ENCODE data around the gene ARL8A. TPM values are rescaled to one million over a fixed set of nuclear protein-coding genes. Genes with fewer than 3 reads are reported as not detected.

Gene ARL8A
- total and polyA plus RNA-seq, 5 donors from 2014 or later, result 6.6 to 84.1 (median 7.9) TPM

GRCh38 chr1:202152399-202152798, 7.9 kb upstream of the ARL8A start:
- H3K36me3 Mint-ChIP-seq, result peaks cover 31% of the 10 kb centered on the region
- DNase-seq (no peak), ATAC-seq (ENCODE audit: low read depth in 2 of 2) (no peak)
- no peaks in the 10 kb centered on the region for H3K9me3 Mint-ChIP-seq
- H3K27me3 Mint-ChIP-seq, result no peaks in the 10 kb centered on the region
- H3K4me3 ChIP-seq (ENCODE audit: low read depth, low read length), result no peak overlapping the region
- H3K27me3 ChIP-seq (ENCODE audit: control insufficient read depth, insufficient read depth, low read length), result no peaks in the 10 kb centered on the region
- no peaks in the 10 kb centered on the region for H3K9me3 ChIP-seq (ENCODE audit: control insufficient read depth in 2 of 2, low read length in 2 of 2)
- no peak overlapping the region for H3K27ac ChIP-seq (ENCODE audit: insufficient read depth, low read length, poor library complexity, severe bottlenecking)
- peaks cover 87% of the 10 kb centered on the region for H3K36me3 ChIP-seq (ENCODE audit: control insufficient read depth, insufficient read depth, low read length)
- H3K27ac Mint-ChIP-seq, result no peak overlapping the region
- H3K4me3 Mint-ChIP-seq, result no peak overlapping the region
- H3K4me1 ChIP-seq (ENCODE audit: control insufficient read depth, insufficient read depth, low read length, poor library complexity, severe bottlenecking), result peaks cover 29% of the 10 kb centered on the region
- peaks cover 12 to 36% (median 26%) of the 10 kb centered on the region in 4 donors for H3K4me1 Mint-ChIP-seq

DNA sequence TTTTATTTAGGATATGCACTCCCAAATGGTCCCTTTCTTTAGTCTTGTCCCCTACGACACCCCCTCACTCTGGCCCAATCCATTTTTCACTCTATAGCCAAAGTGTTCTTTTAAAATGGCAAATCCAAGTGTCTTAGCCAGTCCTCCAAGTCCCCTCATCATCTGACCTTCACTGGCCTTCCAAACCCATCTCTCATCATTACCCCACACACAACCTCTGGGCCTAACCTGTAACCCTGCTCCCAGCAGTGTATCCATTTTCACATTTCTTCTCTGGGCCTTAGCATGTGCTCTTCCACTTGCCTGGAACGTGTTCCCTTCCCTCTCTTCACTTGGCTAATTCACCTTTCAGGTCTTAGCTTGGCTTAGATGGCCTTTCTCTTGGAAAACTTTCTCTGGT, 6.5 kb upstream of the ARL8A start:
- H3K27me3 ChIP-seq (ENCODE audit: control insufficient read depth, insufficient read depth, low read length), result no peaks in the 10 kb centered on the region
- Mint-ChIP-seq H3K27me3 (no peaks in the 10 kb centered on the region), H3K27ac (peak overlapping the region in 2 of 3 donors; percentile 76 to 79), H3K9me3 (no peaks in the 10 kb centered on the region), H3K4me1 (peaks cover 9 to 24% (median 19%) of the 10 kb centered on the region in 4 donors), H3K4me3 (peak overlapping the region in 2 of 4 donors; percentile 34 to 47), H3K36me3 (peaks cover 28% of the 10 kb centered on the region)
- H3K4me3 ChIP-seq (ENCODE audit: low read depth, low read length), result no peak overlapping the region
- no peaks in the 10 kb centered on the region for H3K9me3 ChIP-seq (ENCODE audit: control insufficient read depth in 2 of 2, low read length in 2 of 2)
- H3K27ac ChIP-seq (ENCODE audit: insufficient read depth, low read length, poor library complexity, severe bottlenecking), result no peak overlapping the region
- ATAC-seq (ENCODE audit: low read depth in 2 of 2) (no peak), DNase-seq (no peak)
- peaks cover 15% of the 10 kb centered on the region for H3K4me1 ChIP-seq (ENCODE audit: control insufficient read depth, insufficient read depth, low read length, poor library complexity, severe bottlenecking)
- peaks cover 79% of the 10 kb centered on the region for H3K36me3 ChIP-seq (ENCODE audit: control insufficient read depth, insufficient read depth, low read length)

GRCh38 chr1:202150602-202151001, 6.1 kb upstream of the ARL8A start:
- Histone ChIP-seq H3K9me3 (ENCODE audit: control insufficient read depth in 2 of 2, low read length in 2 of 2) (no peaks in the 10 kb centered on the region), H3K27me3 (ENCODE audit: control insufficient read depth, insufficient read depth, low read length) (no peaks in the 10 kb centered on the region), H3K4me1 (ENCODE audit: control insufficient read depth, insufficient read depth, low read length, poor library complexity, severe bottlenecking) (peaks cover 12% of the 10 kb centered on the region), H3K4me3 (ENCODE audit: low read depth, low read length) (no peak overlapping the region), H3K36me3 (ENCODE audit: control insufficient read depth, insufficient read depth, low read length) (peaks cover 75% of the 10 kb centered on the region), H3K27ac (ENCODE audit: insufficient read depth, low read length, poor library complexity, severe bottlenecking) (no peak overlapping the region)
- Mint-ChIP-seq H3K27ac (peak overlapping the region in 2 of 3 donors; percentile 76 to 79), H3K9me3 (no peaks in the 10 kb centered on the region), H3K4me3 (no peak overlapping the region), H3K27me3 (no peaks in the 10 kb centered on the region), H3K4me1 (peaks cover 5 to 22% (median 17%) of the 10 kb centered on the region in 4 donors), H3K36me3 (peaks cover 26% of the 10 kb centered on the region)
- no peak for ATAC-seq (ENCODE audit: low read depth in 2 of 2)
- no peak for DNase-seq

GRCh38 chr1:202150187-202150586, 5.7 kb upstream of the ARL8A start:
- Mint-ChIP-seq H3K4me1 (peaks cover 10 to 22% (median 20%) of the 10 kb centered on the region in 4 donors), H3K4me3 (peak overlapping the region in 1 of 4 donors; percentile 27), H3K9me3 (no peaks in the 10 kb centered on the region), H3K27me3 (no peaks in the 10 kb centered on the region), H3K27ac (peak overlapping the region in 1 of 3 donors; percentile 79), H3K36me3 (peaks cover 26% of the 10 kb centered on the region)
- H3K4me1 ChIP-seq (ENCODE audit: control insufficient read depth, insufficient read depth, low read length, poor library complexity, severe bottlenecking), result peaks cover 12% of the 10 kb centered on the region
- DNase-seq (no peak), ATAC-seq (ENCODE audit: low read depth in 2 of 2) (no peak)
- no peak overlapping the region for H3K27ac ChIP-seq (ENCODE audit: insufficient read depth, low read length, poor library complexity, severe bottlenecking)
- peaks cover 71% of the 10 kb centered on the region for H3K36me3 ChIP-seq (ENCODE audit: control insufficient read depth, insufficient read depth, low read length)
- H3K27me3 ChIP-seq (ENCODE audit: control insufficient read depth, insufficient read depth, low read length), result no peaks in the 10 kb centered on the region
- no peak overlapping the region for H3K4me3 ChIP-seq (ENCODE audit: low read depth, low read length)
- H3K9me3 ChIP-seq (ENCODE audit: control insufficient read depth in 2 of 2, low read length in 2 of 2), result no peaks in the 10 kb centered on the region

GRCh38 chr1:202149566-202149965, 5.0 kb upstream of the ARL8A start:
- no peak overlapping the region for H3K4me3 ChIP-seq (ENCODE audit: low read depth, low read length)
- H3K4me3 Mint-ChIP-seq, result no peak overlapping the region
- H3K9me3 ChIP-seq (ENCODE audit: control insufficient read depth in 2 of 2, low read length in 2 of 2), result no peaks in the 10 kb centered on the region
- H3K36me3 Mint-ChIP-seq, result peaks cover 21% of the 10 kb centered on the region
- H3K36me3 ChIP-seq (ENCODE audit: control insufficient read depth, insufficient read depth, low read length), result peaks cover 64% of the 10 kb centered on the region
- no peaks in the 10 kb centered on the region for H3K27me3 Mint-ChIP-seq
- H3K27me3 ChIP-seq (ENCODE audit: control insufficient read depth, insufficient read depth, low read length), result no peaks in the 10 kb centered on the region
- DNase-seq, result no peak
- no peak for ATAC-seq (ENCODE audit: low read depth in 2 of 2)
- peaks cover 9% of the 10 kb centered on the region for H3K4me1 ChIP-seq (ENCODE audit: control insufficient read depth, insufficient read depth, low read length, poor library complexity, severe bottlenecking)
- H3K27ac Mint-ChIP-seq, result peak overlapping the region in 2 of 3 donors; percentile 8 to 20
- H3K4me1 Mint-ChIP-seq, result peaks cover 6 to 18% (median 16%) of the 10 kb centered on the region in 4 donors
- no peak overlapping the region for H3K27ac ChIP-seq (ENCODE audit: insufficient read depth, low read length, poor library complexity, severe bottlenecking)
- H3K9me3 Mint-ChIP-seq, result no peaks in the 10 kb centered on the region

DNA sequence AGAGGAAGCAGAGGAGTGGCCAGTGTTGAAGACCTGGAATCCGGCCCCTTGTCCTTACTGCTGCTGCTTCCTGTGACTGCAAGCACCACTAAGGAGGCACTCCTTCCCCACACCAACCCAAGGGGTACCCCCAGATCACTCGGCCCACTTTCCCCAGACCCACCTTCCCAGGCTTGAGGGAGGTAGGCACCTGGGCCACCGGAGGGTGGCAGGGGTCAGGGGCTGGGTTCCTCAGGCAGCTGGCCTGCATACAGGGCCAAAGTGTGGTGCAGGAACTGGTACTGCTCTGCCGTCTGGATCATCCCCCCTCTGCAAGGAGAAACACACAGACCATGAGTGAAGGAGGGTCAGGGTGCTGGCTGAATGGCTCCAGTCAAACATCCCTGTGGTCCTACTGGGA, 3.9 kb upstream of the ARL8A start:
- Mint-ChIP-seq H3K4me3 (peak overlapping the region in 1 of 4 donors; percentile 61), H3K9me3 (no peaks in the 10 kb centered on the region), H3K4me1 (peaks cover 6 to 21% (median 16%) of the 10 kb centered on the region in 4 donors), H3K36me3 (peaks cover 16% of the 10 kb centered on the region), H3K27ac (peak overlapping the region in 1 of 3 donors; percentile 22), H3K27me3 (no peaks in the 10 kb centered on the region)
- Histone ChIP-seq H3K36me3 (ENCODE audit: control insufficient read depth, insufficient read depth, low read length) (peaks cover 54% of the 10 kb centered on the region), H3K4me3 (ENCODE audit: low read depth, low read length) (no peak overlapping the region), H3K27ac (ENCODE audit: insufficient read depth, low read length, poor library complexity, severe bottlenecking) (no peak overlapping the region), H3K27me3 (ENCODE audit: control insufficient read depth, insufficient read depth, low read length) (no peaks in the 10 kb centered on the region), H3K4me1 (ENCODE audit: control insufficient read depth, insufficient read depth, low read length, poor library complexity, severe bottlenecking) (peaks cover 12% of the 10 kb centered on the region), H3K9me3 (ENCODE audit: control insufficient read depth in 2 of 2, low read length in 2 of 2) (no peaks in the 10 kb centered on the region)
- ATAC-seq (ENCODE audit: low read depth in 2 of 2) (no peak), DNase-seq (no peak)

DNA sequence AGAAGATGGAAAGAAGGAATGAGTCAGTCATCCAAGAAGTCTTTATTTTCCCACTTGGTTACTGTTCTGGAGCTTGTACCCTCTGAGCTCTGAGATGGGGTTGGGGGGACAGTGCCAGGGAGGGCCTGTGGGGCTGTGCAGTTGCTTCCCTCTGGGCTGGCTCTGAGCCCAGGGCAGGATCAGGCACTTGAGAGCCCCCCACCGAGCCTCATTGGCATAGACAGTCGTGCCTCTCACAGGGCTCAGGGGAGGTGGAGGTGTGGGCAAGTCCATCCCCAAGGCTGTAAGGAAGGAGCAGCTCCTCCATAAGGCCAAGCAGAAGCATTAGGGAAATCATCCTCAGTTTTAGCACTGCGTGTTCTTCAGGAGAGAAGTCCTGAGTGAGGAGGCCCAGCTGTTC, 2.5 kb upstream of the ARL8A start:
- H3K4me1 ChIP-seq (ENCODE audit: control insufficient read depth, insufficient read depth, low read length, poor library complexity, severe bottlenecking), result peaks cover 26% of the 10 kb centered on the region
- no peaks in the 10 kb centered on the region for H3K27me3 Mint-ChIP-seq
- H3K27me3 ChIP-seq (ENCODE audit: control insufficient read depth, insufficient read depth, low read length), result no peaks in the 10 kb centered on the region
- H3K9me3 Mint-ChIP-seq, result no peaks in the 10 kb centered on the region
- ATAC-seq (ENCODE audit: low read depth in 2 of 2) (no peak), DNase-seq (no peak)
- no peaks in the 10 kb centered on the region for H3K9me3 ChIP-seq (ENCODE audit: control insufficient read depth in 2 of 2, low read length in 2 of 2)
- H3K4me1 Mint-ChIP-seq, result peaks cover 6 to 35% (median 26%) of the 10 kb centered on the region in 4 donors
- H3K4me3 ChIP-seq (ENCODE audit: low read depth, low read length), result no peak overlapping the region
- H3K36me3 ChIP-seq (ENCODE audit: control insufficient read depth, insufficient read depth, low read length), result peaks cover 40% of the 10 kb centered on the region
- H3K27ac ChIP-seq (ENCODE audit: insufficient read depth, low read length, poor library complexity, severe bottlenecking), result peak overlapping the region; percentile 33
- peaks cover 12% of the 10 kb centered on the region for H3K36me3 Mint-ChIP-seq
- peak overlapping the region in 2 of 3 donors; percentile 35 to 60 for H3K27ac Mint-ChIP-seq
- H3K4me3 Mint-ChIP-seq, result peak overlapping the region in 2 of 4 donors; percentile 80 to 92

DNA sequence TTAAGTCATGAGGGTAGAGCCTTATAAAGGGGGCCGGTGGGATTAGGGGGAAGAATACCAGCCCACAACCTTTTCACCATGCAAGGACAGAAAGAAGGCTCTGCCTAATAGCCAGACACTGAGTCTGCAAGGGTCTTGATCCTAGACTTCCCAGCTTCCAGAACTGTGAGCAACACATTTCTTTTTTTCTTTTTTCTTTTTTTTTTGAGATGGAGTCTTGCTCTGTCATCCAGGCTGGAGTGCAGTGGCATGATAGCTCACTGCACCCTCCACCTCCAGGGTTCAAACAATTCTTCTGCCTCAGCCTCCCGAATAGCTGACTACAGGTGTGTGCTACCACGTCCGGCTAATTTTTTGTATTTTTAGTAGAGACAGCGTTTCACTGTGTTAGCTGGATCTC, 1.7 kb upstream of the ARL8A start:
- no peak for DNase-seq
- peaks cover 11% of the 10 kb centered on the region for H3K36me3 Mint-ChIP-seq

More for the DNA sequence above, 1.7 kb upstream of the ARL8A start:
- Histone ChIP-seq H3K9me3 (ENCODE audit: control insufficient read depth in 2 of 2, low read length in 2 of 2) (no peaks in the 10 kb centered on the region), H3K27me3 (ENCODE audit: control insufficient read depth, insufficient read depth, low read length) (no peaks in the 10 kb centered on the region), H3K4me3 (ENCODE audit: low read depth, low read length) (no peak overlapping the region), H3K36me3 (ENCODE audit: control insufficient read depth, insufficient read depth, low read length) (peaks cover 32% of the 10 kb centered on the region), H3K27ac (ENCODE audit: insufficient read depth, low read length, poor library complexity, severe bottlenecking) (no peak overlapping the region), H3K4me1 (ENCODE audit: control insufficient read depth, insufficient read depth, low read length, poor library complexity, severe bottlenecking) (peaks cover 27% of the 10 kb centered on the region)
- peaks cover 6 to 38% (median 29%) of the 10 kb centered on the region in 4 donors for H3K4me1 Mint-ChIP-seq
- no peaks in the 10 kb centered on the region for H3K27me3 Mint-ChIP-seq
- no peaks in the 10 kb centered on the region for H3K9me3 Mint-ChIP-seq
- H3K4me3 Mint-ChIP-seq, result peak overlapping the region in 3 of 4 donors; percentile 91 to 97 (median 92)
- ATAC-seq (ENCODE audit: low read depth in 2 of 2), result no peak
- H3K27ac Mint-ChIP-seq, result peak overlapping the region; percentile 35 to 84 (median 36)
